Cardiac fibroblast (primary cell): ENCODE measurements around the gene PDE8A.

ENCODE experiments used
- DNase-seq, 2 donors: peaks; one replicate each; pipeline versions ENCODE4 v3.0.0 to v3.0.0-alpha.2; 2010; ENCODE audit warnings: low read depth in 2 of 2
- H3K4me3 ChIP-seq, 2 donors: replicated peaks in 1 of 2; 1 replicate in 1 of 2; 2 replicates in 1 of 2; pipeline ENCODE4 v1.5.1; 2011; ENCODE audit warnings: low read depth in 2 of 2, low read length in 2 of 2, mild to moderate bottlenecking in 2 of 2, moderate library complexity in 1 of 2
- TF ChIP-seq, protein P1 (sequence below): IDR thresholded peaks from one replicate; pipeline ENCODE4 v1.5.1; 2011; ENCODE audit warnings: low read depth, mild to moderate bottlenecking, low read length, inconsistent platforms

Gene PDE8A

GRCh38 chr15:85133709-85134108 is 152.1 kb downstream of the PDE8A start:
- DNase-seq = no peak
- H3K4me3 ChIP-seq = no peak overlapping the region
- TF ChIP-seq, protein P1, sequence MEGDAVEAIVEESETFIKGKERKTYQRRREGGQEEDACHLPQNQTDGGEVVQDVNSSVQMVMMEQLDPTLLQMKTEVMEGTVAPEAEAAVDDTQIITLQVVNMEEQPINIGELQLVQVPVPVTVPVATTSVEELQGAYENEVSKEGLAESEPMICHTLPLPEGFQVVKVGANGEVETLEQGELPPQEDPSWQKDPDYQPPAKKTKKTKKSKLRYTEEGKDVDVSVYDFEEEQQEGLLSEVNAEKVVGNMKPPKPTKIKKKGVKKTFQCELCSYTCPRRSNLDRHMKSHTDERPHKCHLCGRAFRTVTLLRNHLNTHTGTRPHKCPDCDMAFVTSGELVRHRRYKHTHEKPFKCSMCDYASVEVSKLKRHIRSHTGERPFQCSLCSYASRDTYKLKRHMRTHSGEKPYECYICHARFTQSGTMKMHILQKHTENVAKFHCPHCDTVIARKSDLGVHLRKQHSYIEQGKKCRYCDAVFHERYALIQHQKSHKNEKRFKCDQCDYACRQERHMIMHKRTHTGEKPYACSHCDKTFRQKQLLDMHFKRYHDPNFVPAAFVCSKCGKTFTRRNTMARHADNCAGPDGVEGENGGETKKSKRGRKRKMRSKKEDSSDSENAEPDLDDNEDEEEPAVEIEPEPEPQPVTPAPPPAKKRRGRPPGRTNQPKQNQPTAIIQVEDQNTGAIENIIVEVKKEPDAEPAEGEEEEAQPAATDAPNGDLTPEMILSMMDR = no peak

GRCh38 chr15:85137489-85138168 is 156.0 kb downstream of the PDE8A start:
- DNase-seq = no peak
- TF ChIP-seq, protein P1 = no peak
- no peak overlapping the region for H3K4me3 ChIP-seq

DNA sequence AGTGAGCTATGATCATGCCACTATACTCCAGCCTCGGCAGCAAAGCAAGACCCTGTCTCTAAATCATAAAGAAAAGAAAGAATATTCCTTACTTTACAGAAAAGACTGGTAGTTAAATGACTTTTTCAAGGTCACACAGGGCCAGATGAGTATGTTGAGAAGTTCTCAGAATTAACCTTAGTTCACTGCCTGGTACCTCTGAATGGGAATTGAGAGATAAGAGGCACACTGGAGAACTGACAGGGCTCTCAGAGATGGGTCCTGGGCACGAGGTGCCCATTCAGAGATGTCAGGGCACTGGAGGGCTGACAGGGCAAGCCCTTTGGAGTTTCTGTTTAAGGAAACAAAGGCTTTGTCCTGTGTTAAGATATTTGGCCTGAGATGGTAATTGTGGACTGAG is 157.7 kb downstream of the PDE8A start:
- DNase-seq = no peak

GRCh38 chr15:85141726-85142125 is 160.1 kb downstream of the PDE8A start:
- no peak overlapping the region for H3K4me3 ChIP-seq
- DNase-seq = peak in 1 of 2 donors; percentile 10
- TF ChIP-seq, protein P1 = no peak

More for the DNA sequence above, 157.7 kb downstream of the PDE8A start:
- TF ChIP-seq, protein P1 = no peak
- H3K4me3 ChIP-seq = no peak overlapping the region

- peak; percentile 53 to 67 for DNase-seq
- no peak overlapping the region for H3K4me3 ChIP-seq
- TF ChIP-seq, protein P1 = no peak
These were observed 160.7 kb downstream of the PDE8A start for GRCh38 chr15:85142312-85142711.

- TF ChIP-seq, protein P1 = no peak
- no peak for DNase-seq
These were observed 167.9 kb downstream of the PDE8A start for GRCh38 chr15:85149465-85150129.

More at GRCh38 chr15:85149465-85150129, 167.9 kb downstream of the PDE8A start:
- no peak overlapping the region for H3K4me3 ChIP-seq
